OCI-LY3 (cell line): ENCODE measurements around the gene SNAPC2.

Experiments
- CTCF ChIP-seq: fragments of 200-600, 300-600 bp; sonication (generic); IDR thresholded peaks from 2 replicates; pipeline ENCODE4 v1.5.1; 2014; ENCODE audit warnings: antibody characterized with exemption, low read length, low read depth
- EZH2phosphoT487 ChIP-seq: fragments of 200-600 bp; shearing (Covaris generic); IDR thresholded peaks from 2 replicates; pipeline ENCODE4 v1.6.1; 2018; ENCODE audit warnings: antibody characterized with exemption, mixed run types, low read depth

GRCh38 chr19:7883105-7883504 is 37.0 kb upstream of the SNAPC2 start:
- TF ChIP-seq EZH2phosphoT487 (no peak), CTCF (no peak)
